Measurements from ENCODE around the gene ACSM4.

ACSM4 gene

DNA sequence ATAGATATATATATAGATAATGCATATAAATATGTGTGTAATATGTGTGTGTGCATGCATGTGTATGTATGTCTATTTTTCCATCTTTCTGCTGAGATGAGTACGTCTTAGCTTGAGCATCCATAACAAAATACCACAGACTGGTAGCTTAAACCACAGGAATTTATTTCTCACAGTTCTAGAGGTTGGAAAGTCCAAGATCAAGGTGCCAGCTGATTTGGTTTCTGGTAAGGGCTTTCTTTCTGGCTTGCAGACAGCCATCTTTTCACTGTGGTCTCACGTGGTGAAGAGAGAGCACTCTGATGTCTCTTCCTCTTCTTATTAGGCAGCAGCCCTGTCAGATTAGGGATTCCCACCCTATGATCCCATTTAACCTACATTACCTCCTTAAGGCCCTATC lies 47.3 kb downstream of the ACSM4 start:
- H3K4me3 ChIP-seq (ENCODE audit: low read length): no peak overlapping the region
- TF ChIP-seq, protein P1, sequence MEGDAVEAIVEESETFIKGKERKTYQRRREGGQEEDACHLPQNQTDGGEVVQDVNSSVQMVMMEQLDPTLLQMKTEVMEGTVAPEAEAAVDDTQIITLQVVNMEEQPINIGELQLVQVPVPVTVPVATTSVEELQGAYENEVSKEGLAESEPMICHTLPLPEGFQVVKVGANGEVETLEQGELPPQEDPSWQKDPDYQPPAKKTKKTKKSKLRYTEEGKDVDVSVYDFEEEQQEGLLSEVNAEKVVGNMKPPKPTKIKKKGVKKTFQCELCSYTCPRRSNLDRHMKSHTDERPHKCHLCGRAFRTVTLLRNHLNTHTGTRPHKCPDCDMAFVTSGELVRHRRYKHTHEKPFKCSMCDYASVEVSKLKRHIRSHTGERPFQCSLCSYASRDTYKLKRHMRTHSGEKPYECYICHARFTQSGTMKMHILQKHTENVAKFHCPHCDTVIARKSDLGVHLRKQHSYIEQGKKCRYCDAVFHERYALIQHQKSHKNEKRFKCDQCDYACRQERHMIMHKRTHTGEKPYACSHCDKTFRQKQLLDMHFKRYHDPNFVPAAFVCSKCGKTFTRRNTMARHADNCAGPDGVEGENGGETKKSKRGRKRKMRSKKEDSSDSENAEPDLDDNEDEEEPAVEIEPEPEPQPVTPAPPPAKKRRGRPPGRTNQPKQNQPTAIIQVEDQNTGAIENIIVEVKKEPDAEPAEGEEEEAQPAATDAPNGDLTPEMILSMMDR (IDR thresholded peaks at IDR 0.05; ENCODE audit: insufficient read depth, low read depth, low read length, missing control alignments): no peak
- no peak for DNase-seq (ENCODE audit: low read depth)

DNA sequence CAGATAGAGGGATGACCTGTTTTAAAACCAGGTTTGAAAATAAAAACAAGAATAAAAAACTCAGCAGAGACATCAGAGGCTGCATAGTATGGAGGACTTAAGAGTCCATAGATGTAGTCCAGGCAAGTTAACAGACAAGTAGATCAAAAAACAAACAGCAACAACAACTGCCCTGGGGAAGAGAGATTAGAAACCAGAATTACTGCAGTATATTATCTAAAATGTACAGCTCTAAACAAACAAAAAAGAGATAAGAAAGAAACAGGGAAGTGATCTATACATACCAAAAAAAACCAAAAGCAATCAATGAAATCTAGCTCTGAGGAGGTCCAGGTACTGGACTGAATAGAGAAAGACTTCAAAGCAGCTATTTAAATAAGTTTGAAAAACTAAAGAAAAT lies 48.8 kb downstream of the ACSM4 start:
- H3K4me3 ChIP-seq (ENCODE audit: low read length): no peak overlapping the region
- TF ChIP-seq, protein P1 (IDR thresholded peaks at IDR 0.05; ENCODE audit: insufficient read depth, low read depth, low read length, missing control alignments): no peak

DNA sequence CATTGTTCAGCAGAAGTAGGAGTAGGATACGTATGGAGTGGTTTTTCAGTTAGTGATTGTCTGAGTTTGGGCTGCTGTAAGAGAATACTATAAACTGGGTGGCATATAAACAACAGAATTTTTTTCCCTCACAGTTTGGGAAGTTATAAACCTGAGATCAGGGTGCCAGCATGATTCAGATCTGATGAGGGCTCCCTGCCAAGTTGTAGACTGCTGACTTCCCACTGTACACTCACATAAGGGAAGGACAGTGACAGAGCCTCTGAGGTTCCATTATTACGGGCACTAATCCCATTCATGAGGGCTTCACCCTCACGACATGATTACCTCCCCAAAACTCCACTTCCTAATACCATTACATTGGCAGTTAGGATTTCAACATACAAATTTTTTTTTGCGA lies 50.7 kb downstream of the ACSM4 start:
- TF ChIP-seq, protein P1 (IDR thresholded peaks at IDR 0.05; ENCODE audit: insufficient read depth, low read depth, low read length, missing control alignments): no peak
- peak; percentile 49 for DNase-seq (ENCODE audit: low read depth)
- H3K4me3 ChIP-seq (ENCODE audit: low read length): no peak overlapping the region

More for the DNA sequence above, 48.8 kb downstream of the ACSM4 start:
- no peak for DNase-seq (ENCODE audit: low read depth)

DNA sequence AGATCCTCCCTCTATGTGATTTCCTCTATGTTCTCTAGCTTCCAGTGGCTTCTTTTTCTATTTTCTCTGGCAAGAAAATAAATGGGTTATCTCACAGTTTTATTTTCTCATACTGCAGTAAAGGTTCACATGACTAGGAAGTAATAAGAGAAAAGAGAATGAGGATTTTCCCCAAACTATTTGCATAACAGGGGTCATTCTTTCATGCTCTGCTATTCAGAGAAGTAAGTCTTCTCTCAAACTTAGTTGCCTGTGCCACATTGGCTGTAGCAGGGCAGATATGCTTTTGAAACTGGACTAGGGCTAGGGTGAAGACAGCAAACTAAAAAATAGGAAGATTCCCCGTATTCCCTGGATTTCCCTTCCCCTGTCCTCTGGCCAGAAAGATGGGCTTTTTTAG lies 57.4 kb downstream of the ACSM4 start:
- H3K4me3 ChIP-seq (ENCODE audit: low read length): no peak overlapping the region
- TF ChIP-seq, protein P1 (IDR thresholded peaks at IDR 0.05; ENCODE audit: insufficient read depth, low read depth, low read length, missing control alignments): no peak
- DNase-seq (ENCODE audit: low read depth): no peak

DNA sequence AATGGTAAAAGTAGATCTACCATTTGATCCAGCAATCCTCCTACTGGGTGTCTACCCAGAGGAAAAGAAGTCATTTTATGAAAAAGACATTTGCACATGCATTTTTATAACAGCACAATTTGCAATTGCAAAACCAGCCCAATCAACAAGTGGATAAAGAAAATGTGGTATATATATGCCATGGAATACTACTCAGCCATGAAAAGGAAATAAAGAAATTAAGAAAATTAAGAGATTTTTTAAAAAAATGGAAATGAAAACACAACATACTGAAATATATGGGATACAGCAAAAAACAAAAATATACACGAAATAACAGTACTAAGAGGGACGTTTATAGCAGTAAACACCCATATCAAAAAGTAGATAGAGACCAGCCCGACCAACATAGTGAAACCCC lies 58.9 kb downstream of the ACSM4 start:
- TF ChIP-seq, protein P1 (IDR thresholded peaks at IDR 0.05; ENCODE audit: insufficient read depth, low read depth, low read length, missing control alignments): no peak
- DNase-seq (ENCODE audit: low read depth): no peak

DNA sequence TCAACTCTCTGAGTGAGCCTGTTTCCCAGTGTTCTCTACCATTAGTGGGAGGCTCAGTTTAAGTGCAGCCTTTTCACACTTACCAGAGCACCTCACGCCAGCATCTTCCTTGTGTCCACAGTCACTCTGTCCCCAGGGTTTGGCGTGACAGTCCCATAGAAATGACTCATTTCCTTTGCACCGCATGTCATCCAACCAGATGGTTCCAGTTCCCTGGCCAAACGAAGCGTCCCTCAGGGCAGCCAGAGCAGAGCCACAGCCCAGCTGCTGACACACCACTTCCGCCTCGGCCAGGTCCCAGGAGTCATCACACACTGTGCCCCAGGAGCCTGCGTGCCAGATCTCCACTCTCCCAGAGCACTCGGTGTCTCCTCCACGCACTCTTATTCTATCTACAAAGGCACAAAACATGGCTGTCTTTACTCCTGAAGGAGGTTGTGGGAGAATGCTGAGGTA lies 65.4 kb downstream of the ACSM4 start:
- no peak overlapping the region for H3K4me3 ChIP-seq (ENCODE audit: low read length)
- peak; percentile 14 for DNase-seq (ENCODE audit: low read depth)
- TF ChIP-seq, protein P1 (IDR thresholded peaks at IDR 0.05; ENCODE audit: insufficient read depth, low read depth, low read length, missing control alignments): no peak

More for the DNA sequence above, 58.9 kb downstream of the ACSM4 start:
- no peak overlapping the region for H3K4me3 ChIP-seq (ENCODE audit: low read length)

DNA sequence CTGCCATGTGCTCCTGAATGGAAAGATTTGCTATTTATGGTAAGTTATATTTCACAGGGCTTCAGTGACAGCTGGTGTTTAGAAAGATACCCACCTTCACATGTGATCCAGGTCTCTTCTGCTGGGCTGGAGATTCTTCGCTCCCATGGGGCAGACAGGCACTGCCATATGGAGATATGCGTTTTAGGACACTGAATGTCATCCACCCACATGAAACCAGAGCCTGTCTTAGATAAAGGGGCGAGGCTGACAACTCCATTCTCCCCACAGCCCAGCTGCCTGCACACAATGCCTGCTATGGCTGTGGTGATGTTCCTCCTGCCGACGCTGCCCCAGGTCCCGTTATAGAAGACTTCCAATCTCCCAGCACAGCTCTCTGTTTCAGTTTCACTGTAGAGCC lies 69.4 kb downstream of the ACSM4 start:
- H3K4me3 ChIP-seq (ENCODE audit: low read length): no peak overlapping the region
- TF ChIP-seq, protein P1 (IDR thresholded peaks at IDR 0.05; ENCODE audit: insufficient read depth, low read depth, low read length, missing control alignments): no peak
- DNase-seq (ENCODE audit: low read depth): no peak

All from epithelial cell of esophagus (primary cell).